Glutamatergic neuron (in vitro differentiated cells): Measurements from ENCODE around the gene LIMS4. TPM values are rescaled to one million over a fixed set of nuclear protein-coding genes. Genes with fewer than 3 reads are reported as not detected.
"Not testable (repeated sequence)": the region's sequence is repeated elsewhere in the genome, so short reads cannot be mapped to it uniquely, and the experiment has no call there.

Experiments
- DNase-seq: peaks from one replicate; pipeline ENCODE4 v3.0.0; 2022
- H3K27ac Mint-ChIP-seq: one replicate; pipeline ENCODE4 v1.8.0; 2020; ENCODE audit warnings: mild to moderate bottlenecking, mixed read lengths, inconsistent platforms; ENCODE audit not compliant: unreplicated experiment
- H3K27me3 Mint-ChIP-seq: one replicate; pipeline ENCODE4 v1.8.0; 2020; ENCODE audit warnings: mild to moderate bottlenecking, moderate library complexity, mixed read lengths, inconsistent platforms; ENCODE audit not compliant: unreplicated experiment
- H3K36me3 Mint-ChIP-seq: one replicate; pipeline ENCODE4 v1.8.0; 2020; ENCODE audit warnings: mild to moderate bottlenecking, mixed read lengths, inconsistent platforms; ENCODE audit not compliant: unreplicated experiment
- H3K4me1 Mint-ChIP-seq: one replicate; pipeline ENCODE4 v1.8.0; 2020; ENCODE audit warnings: mild to moderate bottlenecking, low read depth, mixed read lengths, inconsistent platforms; ENCODE audit not compliant: unreplicated experiment
- H3K4me3 Mint-ChIP-seq: one replicate; pipeline ENCODE4 v1.8.0; 2020; ENCODE audit warnings: mild to moderate bottlenecking, mixed read lengths, inconsistent platforms; ENCODE audit not compliant: unreplicated experiment
- H3K9me3 Mint-ChIP-seq: one replicate; pipeline ENCODE4 v1.8.0; 2020; ENCODE audit warnings: mild to moderate bottlenecking, moderate library complexity, mixed read lengths, inconsistent platforms; ENCODE audit not compliant: unreplicated experiment
- total RNA-seq: library from RNA; stranded (reverse); fragmentation: NEBNext Ultra II Directional; extraction: Animal tissue kit (Norgen Biotek cat#: 25700); gene quantifications from one replicate; pipeline ENCODE4 v1.2.1, GENCODE V29; 2021; ENCODE audit not compliant: unreplicated experiment

LIMS4 gene
- total RNA-seq, 1 donor from 2014 or later = 0.47 TPM

GRCh38 chr2:110441905-110442304 is 30.7 kb downstream of the LIMS4 start:
- DNase-seq, H3K4me1 Mint-ChIP-seq, H3K4me3 Mint-ChIP-seq, H3K27ac Mint-ChIP-seq, H3K9me3 Mint-ChIP-seq, H3K27me3 Mint-ChIP-seq, H3K36me3 Mint-ChIP-seq: not testable (repeated sequence)

GRCh38 chr2:110434565-110434964 is 38.1 kb downstream of the LIMS4 start:
- H3K27ac Mint-ChIP-seq, H3K9me3 Mint-ChIP-seq, H3K4me3 Mint-ChIP-seq, DNase-seq, H3K27me3 Mint-ChIP-seq, H3K36me3 Mint-ChIP-seq, H3K4me1 Mint-ChIP-seq: not testable (repeated sequence)

GRCh38 chr2:110425725-110426124 is 46.9 kb downstream of the LIMS4 start:
- DNase-seq, H3K27me3 Mint-ChIP-seq, H3K9me3 Mint-ChIP-seq, H3K27ac Mint-ChIP-seq, H3K36me3 Mint-ChIP-seq, H3K4me1 Mint-ChIP-seq, H3K4me3 Mint-ChIP-seq: not testable (repeated sequence)

GRCh38 chr2:110424421-110424820 is 48.2 kb downstream of the LIMS4 start:
- H3K9me3 Mint-ChIP-seq, H3K27ac Mint-ChIP-seq, H3K4me3 Mint-ChIP-seq, H3K36me3 Mint-ChIP-seq, H3K4me1 Mint-ChIP-seq, DNase-seq, H3K27me3 Mint-ChIP-seq: not testable (repeated sequence)

GRCh38 chr2:110423574-110423962 is 49.0 kb downstream of the LIMS4 start:
- H3K27ac Mint-ChIP-seq, H3K27me3 Mint-ChIP-seq, H3K4me1 Mint-ChIP-seq: not testable (repeated sequence)

GRCh38 chr2:110422852-110423573 is 49.6 kb downstream of the LIMS4 start:
- not testable (repeated sequence) for H3K27ac Mint-ChIP-seq, H3K4me1 Mint-ChIP-seq, H3K27me3 Mint-ChIP-seq, H3K4me3 Mint-ChIP-seq, H3K9me3 Mint-ChIP-seq, H3K36me3 Mint-ChIP-seq, DNase-seq

More at GRCh38 chr2:110423574-110423962, 49.0 kb downstream of the LIMS4 start:
- not testable (repeated sequence) for H3K4me3 Mint-ChIP-seq, H3K36me3 Mint-ChIP-seq, DNase-seq, H3K9me3 Mint-ChIP-seq

- not testable (repeated sequence) for H3K4me3 Mint-ChIP-seq, H3K9me3 Mint-ChIP-seq, H3K36me3 Mint-ChIP-seq, H3K27me3 Mint-ChIP-seq, H3K27ac Mint-ChIP-seq, H3K4me1 Mint-ChIP-seq, DNase-seq
These were observed 51.8 kb downstream of the LIMS4 start for GRCh38 chr2:110420641-110421354.

- DNase-seq, H3K27ac Mint-ChIP-seq, H3K9me3 Mint-ChIP-seq, H3K36me3 Mint-ChIP-seq, H3K27me3 Mint-ChIP-seq, H3K4me1 Mint-ChIP-seq, H3K4me3 Mint-ChIP-seq: not testable (repeated sequence)
These were observed 65.5 kb downstream of the LIMS4 start for GRCh38 chr2:110407142-110407541.

GRCh38 chr2:110404988-110405387 is 67.6 kb downstream of the LIMS4 start:
- H3K4me1 Mint-ChIP-seq, H3K27me3 Mint-ChIP-seq, H3K27ac Mint-ChIP-seq: not testable (repeated sequence)

GRCh38 chr2:110404246-110404645 is 68.4 kb downstream of the LIMS4 start:
- H3K4me3 Mint-ChIP-seq, H3K27ac Mint-ChIP-seq, H3K36me3 Mint-ChIP-seq, H3K27me3 Mint-ChIP-seq, H3K9me3 Mint-ChIP-seq, H3K4me1 Mint-ChIP-seq, DNase-seq: not testable (repeated sequence)

More at GRCh38 chr2:110404988-110405387, 67.6 kb downstream of the LIMS4 start:
- not testable (repeated sequence) for H3K36me3 Mint-ChIP-seq, H3K9me3 Mint-ChIP-seq, H3K4me3 Mint-ChIP-seq, DNase-seq
